ENCODE data around the gene TMPRSS2. TPM values are rescaled to one million over a fixed set of nuclear protein-coding genes. Genes with fewer than 3 reads are reported as not detected.

TMPRSS2 gene
- total RNA-seq, 8 experiments from 2014 or later: 0.23 to 0.87 (median 0.36) TPM; not detected in 3

Other genes with a start within 250 kb of the TMPRSS2 start
- gene FAM3B, start 191.4 kb downstream of the TMPRSS2 start, total RNA-seq: under 1 TPM in 4 of 8 experiments, not detected in 4; 0.11 to 0.28 (median 0.17) TPM
- 10 to 100 TPM in 1 of 8 experiments, 1 to 10 TPM in 4, under 1 TPM in 3; 0.16 to 10.1 (median 1.3) TPM for gene MX2, start 146.1 kb downstream of the TMPRSS2 start, total RNA-seq
- gene MX1, start 81.9 kb downstream of the TMPRSS2 start, total RNA-seq: 100 to 1,000 TPM in 1 of 8 experiments, 10 to 100 TPM in 2, 1 to 10 TPM in 4, under 1 TPM in 1; 0.49 to 162 (median 2.5) TPM

Measured in motor neuron (in vitro differentiated cells).